SU-DHL-6 (cell line): Measurements from ENCODE around the gene ARFGAP1.

ENCODE experiments used
- H2AFZ ChIP-seq: fragments of 200-600 bp; sonication (generic); 2 replicates; pipeline ENCODE4 v1.6.1; 2014; ENCODE audit warnings: low read depth, mild to moderate bottlenecking, moderate library complexity, mixed read lengths, antibody characterized with exemption, low read length; ENCODE audit not compliant: severe bottlenecking
- H3F3A ChIP-seq: fragments of 200-600 bp; shearing (Covaris generic); 2 replicates; pipeline ENCODE4 v1.6.0; 2016; ENCODE audit warnings: antibody characterized with exemption, mild to moderate bottlenecking; ENCODE audit not compliant: insufficient read depth
- H3K27ac ChIP-seq: fragments of 200-600 bp; sonication (generic); 2 replicates; pipeline ENCODE4 v1.5.1; 2016; ENCODE audit warnings: low read depth, mild to moderate bottlenecking, low read length, moderate library complexity, mixed read lengths
- H3K27me3 ChIP-seq: fragments of 200-600 bp; sonication (generic), shearing (Covaris generic); 2 replicates; pipeline ENCODE4 v1.6.0; 2014; ENCODE audit warnings: mild to moderate bottlenecking, low read length
- H3K36me3 ChIP-seq: fragments of 200-600 bp; sonication (generic); 2 replicates; pipeline ENCODE4 v1.6.1; 2014; ENCODE audit warnings: mild to moderate bottlenecking, low read length, mixed read lengths
- H3K4me2 ChIP-seq: fragments of 300-600, 200-600 bp; shearing (Covaris generic), sonication (generic); 2 replicates; pipeline ENCODE4 v1.6.0; 2014; ENCODE audit warnings: low read length, low read depth, mild to moderate bottlenecking; ENCODE audit not compliant: poor library complexity, severe bottlenecking
- H3K4me3 ChIP-seq: fragments of 200-600 bp; sonication (generic); 2 replicates; pipeline ENCODE4 v1.5.1; 2014; ENCODE audit warnings: antibody characterized with exemption, low read length, mild to moderate bottlenecking, mixed read lengths; ENCODE audit not compliant: insufficient read depth, poor library complexity, severe bottlenecking
- H3K79me2 ChIP-seq: fragments of 200-600 bp; sonication (generic); 2 replicates; pipeline ENCODE4 v1.6.1; 2014; ENCODE audit warnings: mild to moderate bottlenecking, low read length, moderate library complexity; ENCODE audit not compliant: insufficient read depth
- H3K9ac ChIP-seq: fragments of 200-600 bp; sonication (generic); 2 replicates; pipeline ENCODE4 v1.7.0; 2014; ENCODE audit warnings: mild to moderate bottlenecking, low read length
- H3K9me2 ChIP-seq: fragments of 200-600 bp; sonication (generic); replicated peaks from 2 replicates; pipeline ENCODE4 v1.6.1; 2014; ENCODE audit warnings: low read length; ENCODE audit not compliant: insufficient read depth
- H3K9me3 ChIP-seq: fragments of 200-600 bp; sonication (generic); 2 replicates; pipeline ENCODE4 v1.6.1; 2014; ENCODE audit warnings: low read length, mixed read lengths; ENCODE audit not compliant: insufficient read depth
- H4K20me1 ChIP-seq: fragments of 200-600 bp; sonication (generic); 2 replicates; pipeline ENCODE4 v1.6.1; 2014; ENCODE audit warnings: low read depth, mild to moderate bottlenecking, antibody characterized with exemption, low read length, moderate library complexity, mixed read lengths
- EZH2phosphoT487 ChIP-seq: fragments of 200-600 bp; sonication (generic), shearing (Covaris generic); conservative IDR thresholded peaks from 2 replicates; pipeline ENCODE4 v1.6.1; 2018; ENCODE audit warnings: mild to moderate bottlenecking, antibody characterized with exemption, low read length, moderate library complexity, mixed read lengths
- TF ChIP-seq, protein P1 (sequence below): fragments of 200-600 bp; sonication (generic); IDR thresholded peaks from one replicate; pipeline ENCODE4 v1.5.1; 2017; ENCODE audit warnings: antibody characterized with exemption, mild to moderate bottlenecking, low read length, moderate library complexity; ENCODE audit not compliant: insufficient read depth, poor library complexity, severe bottlenecking

Gene ARFGAP1

DNA sequence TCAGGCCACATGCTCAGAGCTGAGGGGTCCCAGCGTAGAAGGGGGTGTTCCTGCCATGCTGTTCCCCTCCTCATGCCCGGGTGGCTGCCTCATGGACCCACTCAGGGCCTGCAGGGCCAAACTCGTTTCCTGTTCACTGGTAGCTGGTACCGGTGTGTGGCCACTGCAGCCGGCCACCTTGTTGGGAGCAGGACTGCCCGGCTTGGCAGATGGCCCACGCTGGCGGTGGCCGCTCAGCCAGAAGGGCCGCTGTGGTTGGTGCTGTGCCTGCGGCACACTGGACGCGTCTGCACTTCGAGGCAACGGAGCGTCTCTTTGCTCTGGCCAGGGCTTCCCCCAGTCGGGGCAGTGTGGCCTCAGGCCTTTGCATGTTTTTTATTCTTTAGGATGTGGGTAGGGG, 10.3 kb downstream of the ARFGAP1 start:
- no peaks in the 10 kb centered on the region for H3K36me3 ChIP-seq
- no peaks in the 10 kb centered on the region for H4K20me1 ChIP-seq
- no peak overlapping the region for H3K4me2 ChIP-seq
- no peaks in the 10 kb centered on the region for H3K27me3 ChIP-seq
- H3K79me2 ChIP-seq = no peaks in the 10 kb centered on the region
- no peak overlapping the region for H3K27ac ChIP-seq
- H3K9me2 ChIP-seq = no peaks in the 10 kb centered on the region
- TF ChIP-seq EZH2phosphoT487 = no peak
- TF ChIP-seq, protein P1, sequence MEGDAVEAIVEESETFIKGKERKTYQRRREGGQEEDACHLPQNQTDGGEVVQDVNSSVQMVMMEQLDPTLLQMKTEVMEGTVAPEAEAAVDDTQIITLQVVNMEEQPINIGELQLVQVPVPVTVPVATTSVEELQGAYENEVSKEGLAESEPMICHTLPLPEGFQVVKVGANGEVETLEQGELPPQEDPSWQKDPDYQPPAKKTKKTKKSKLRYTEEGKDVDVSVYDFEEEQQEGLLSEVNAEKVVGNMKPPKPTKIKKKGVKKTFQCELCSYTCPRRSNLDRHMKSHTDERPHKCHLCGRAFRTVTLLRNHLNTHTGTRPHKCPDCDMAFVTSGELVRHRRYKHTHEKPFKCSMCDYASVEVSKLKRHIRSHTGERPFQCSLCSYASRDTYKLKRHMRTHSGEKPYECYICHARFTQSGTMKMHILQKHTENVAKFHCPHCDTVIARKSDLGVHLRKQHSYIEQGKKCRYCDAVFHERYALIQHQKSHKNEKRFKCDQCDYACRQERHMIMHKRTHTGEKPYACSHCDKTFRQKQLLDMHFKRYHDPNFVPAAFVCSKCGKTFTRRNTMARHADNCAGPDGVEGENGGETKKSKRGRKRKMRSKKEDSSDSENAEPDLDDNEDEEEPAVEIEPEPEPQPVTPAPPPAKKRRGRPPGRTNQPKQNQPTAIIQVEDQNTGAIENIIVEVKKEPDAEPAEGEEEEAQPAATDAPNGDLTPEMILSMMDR = no peak
- no peak overlapping the region for H2AFZ ChIP-seq
- H3K9ac ChIP-seq = no peak overlapping the region
- no peak overlapping the region for H3K4me3 ChIP-seq
- no peaks in the 10 kb centered on the region for H3K9me3 ChIP-seq
- no peaks in the 10 kb centered on the region for H3F3A ChIP-seq

DNA sequence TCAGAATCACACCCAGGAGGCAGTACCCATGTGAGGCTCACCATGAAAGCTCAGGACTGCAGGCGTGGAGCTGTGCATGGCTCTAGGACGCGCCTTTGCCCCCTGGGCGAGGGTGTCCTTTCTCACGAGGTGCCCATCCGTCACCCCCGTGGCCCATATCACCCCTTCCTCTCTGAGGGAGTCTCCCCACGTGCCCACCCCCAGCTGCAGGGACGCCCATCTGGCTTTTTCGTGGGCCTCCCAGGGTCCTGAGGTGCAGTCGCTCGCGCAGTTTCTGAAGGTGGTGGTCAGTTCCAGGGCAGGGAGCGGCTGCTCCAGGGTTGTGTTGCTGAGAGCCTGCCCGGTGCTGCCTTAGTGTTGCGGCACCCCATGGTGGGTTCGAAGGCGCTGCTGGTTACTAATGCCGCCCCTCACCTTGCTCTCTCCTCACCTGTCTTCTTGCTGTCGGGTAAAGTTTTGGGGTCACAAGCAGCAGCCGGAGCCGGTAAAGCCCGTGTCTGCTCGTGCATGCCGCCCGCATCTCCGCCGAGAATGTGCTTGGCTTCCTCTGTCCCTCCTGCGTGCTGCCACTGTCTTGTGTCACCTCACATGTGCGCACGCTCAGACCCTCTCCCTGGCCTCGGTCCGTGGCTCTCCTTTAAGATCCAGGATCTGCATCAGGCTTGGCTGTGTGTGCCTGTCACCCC, 10.9 kb downstream of the ARFGAP1 start:
- Histone ChIP-seq H3K9me2 (no peaks in the 10 kb centered on the region), H3F3A (no peaks in the 10 kb centered on the region), H3K9ac (no peak overlapping the region), H3K4me2 (no peak overlapping the region), H3K27ac (no peak overlapping the region), H3K36me3 (no peaks in the 10 kb centered on the region), H2AFZ (no peak overlapping the region), H3K9me3 (no peaks in the 10 kb centered on the region), H3K79me2 (no peaks in the 10 kb centered on the region), H4K20me1 (no peaks in the 10 kb centered on the region), H3K4me3 (no peak overlapping the region), H3K27me3 (no peaks in the 10 kb centered on the region)
- TF ChIP-seq, protein P1 = no peak
- no peak for TF ChIP-seq EZH2phosphoT487

DNA sequence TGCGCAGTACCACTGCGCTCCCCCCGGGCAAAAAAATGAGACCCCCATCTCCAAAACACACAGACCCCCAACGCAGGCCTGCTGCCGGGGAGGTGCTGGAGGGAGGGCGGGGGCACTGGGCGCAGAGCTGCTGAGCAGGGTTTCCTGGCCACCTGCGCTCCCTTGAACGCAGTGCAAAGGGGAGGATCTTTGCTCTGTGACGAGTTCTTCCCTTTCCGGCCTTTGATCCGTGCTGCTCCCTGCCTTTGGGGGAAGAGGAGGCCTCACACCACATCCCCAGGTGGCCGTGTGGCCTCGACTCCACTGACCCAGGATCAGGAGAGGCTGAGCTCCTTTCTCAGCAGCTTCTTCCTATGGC, 11.4 kb downstream of the ARFGAP1 start:
- Histone ChIP-seq H3K27me3 (no peaks in the 10 kb centered on the region), H4K20me1 (no peaks in the 10 kb centered on the region), H3F3A (no peaks in the 10 kb centered on the region), H3K36me3 (no peaks in the 10 kb centered on the region), H3K9ac (no peak overlapping the region), H3K9me3 (no peaks in the 10 kb centered on the region), H3K9me2 (no peaks in the 10 kb centered on the region), H3K4me3 (no peak overlapping the region), H3K79me2 (no peaks in the 10 kb centered on the region), H2AFZ (no peak overlapping the region), H3K27ac (no peak overlapping the region), H3K4me2 (no peak overlapping the region)
- no peak for TF ChIP-seq EZH2phosphoT487
- TF ChIP-seq, protein P1 = no peak
